Immature natural killer cell (primary cell): Measurements from ENCODE around the gene NTNG2. TPM values are rescaled to one million over a fixed set of nuclear protein-coding genes. Genes with fewer than 3 reads are reported as not detected.

Source experiments
- DNase-seq, 3 donors: peaks; one replicate each; pipeline ENCODE4 v3.0.0; 2022; ENCODE audit warnings: mixed read lengths in 1 of 3
- H3K27ac Mint-ChIP-seq, 6 donors: one replicate each; pipeline ENCODE4 v1.8.0; 2020; ENCODE audit warnings: mixed read lengths in 6 of 6, mild to moderate bottlenecking in 5 of 6, inconsistent platforms in 4 of 6, moderate library complexity in 3 of 6
- H3K27me3 Mint-ChIP-seq, 3 donors: one replicate each; pipeline ENCODE4 v1.8.0; 2020 to 2021; ENCODE audit warnings: low read depth in 3 of 3, mild to moderate bottlenecking in 3 of 3, mixed read lengths in 3 of 3, moderate library complexity in 3 of 3, inconsistent platforms in 1 of 3
- H3K36me3 Mint-ChIP-seq, 3 donors: one replicate each; pipeline ENCODE4 v1.8.0; 2020; ENCODE audit warnings: mixed read lengths in 3 of 3, inconsistent platforms in 2 of 3, mild to moderate bottlenecking in 2 of 3
- H3K4me1 Mint-ChIP-seq, 2 donors: one replicate each; pipeline ENCODE4 v1.8.0; 2020; ENCODE audit warnings: inconsistent platforms in 2 of 2, mild to moderate bottlenecking in 2 of 2, mixed read lengths in 2 of 2, moderate library complexity in 1 of 2
- H3K4me3 Mint-ChIP-seq, 5 donors: one replicate each; pipeline ENCODE4 v1.8.0; 2020; ENCODE audit warnings: mild to moderate bottlenecking in 5 of 5, mixed read lengths in 5 of 5, inconsistent platforms in 3 of 5, moderate library complexity in 3 of 5
- H3K9me3 Mint-ChIP-seq, 6 donors: one replicate each; pipeline ENCODE4 v1.8.0; 2020; ENCODE audit warnings: mild to moderate bottlenecking in 6 of 6, mixed read lengths in 6 of 6, inconsistent platforms in 4 of 6, moderate library complexity in 3 of 6
- polyA plus RNA-seq, 3 donors: library from polyadenylated mRNA; unstranded; fragments of 300-500 nt; fragmentation: Illumina TruSeq; gene quantifications; one replicate each; pipeline ENCODE4 v1.2.3, GENCODE V29; 2021

NTNG2 gene
- polyA plus RNA-seq, 3 donors from 2014 or later, result 0.27 to 0.94 (median 0.62) TPM

GRCh38 chr9:132136151-132136780 lies 25.6 kb upstream of the NTNG2 start:
- Mint-ChIP-seq H3K9me3 (no peaks in the 10 kb centered on the region), H3K4me3 (no peak overlapping the region), H3K36me3 (no peaks in the 10 kb centered on the region), H3K4me1 (peaks cover 1 to 2% of the 10 kb centered on the region in 2 donors), H3K27me3 (peaks cover 4 to 14% (median 9%) of the 10 kb centered on the region in 3 donors), H3K27ac (no peak overlapping the region)
- DNase-seq, result no peak

- H3K4me1 Mint-ChIP-seq, result peaks cover 3 to 12% of the 10 kb centered on the region in 2 donors
- peak overlapping the region; percentile 19 to 62 (median 59) for H3K4me3 Mint-ChIP-seq
- H3K9me3 Mint-ChIP-seq, result no peaks in the 10 kb centered on the region
- no peak overlapping the region for H3K27ac Mint-ChIP-seq
- no peak for DNase-seq
- H3K36me3 Mint-ChIP-seq, result no peaks in the 10 kb centered on the region
- peaks cover 4 to 27% (median 4%) of the 10 kb centered on the region in 3 donors for H3K27me3 Mint-ChIP-seq
Observed at GRCh38 chr9:132141344-132141947, 20.4 kb upstream of the NTNG2 start.

- H3K9me3 Mint-ChIP-seq, result no peaks in the 10 kb centered on the region
- H3K36me3 Mint-ChIP-seq, result no peaks in the 10 kb centered on the region
- H3K27me3 Mint-ChIP-seq, result peaks cover 4 to 28% (median 4%) of the 10 kb centered on the region in 3 donors
- DNase-seq, result no peak
- H3K4me3 Mint-ChIP-seq, result peak overlapping the region in 1 of 5 donors; percentile 36
- peaks cover 7 to 13% of the 10 kb centered on the region in 2 donors for H3K4me1 Mint-ChIP-seq
- no peak overlapping the region for H3K27ac Mint-ChIP-seq
Observed at GRCh38 chr9:132141948-132142594, 19.8 kb upstream of the NTNG2 start.

- no peaks in the 10 kb centered on the region for H3K9me3 Mint-ChIP-seq
- H3K4me1 Mint-ChIP-seq, result peaks cover 16 to 22% of the 10 kb centered on the region in 2 donors
- H3K27ac Mint-ChIP-seq, result peak overlapping the region in 1 of 6 donors; percentile 42
- H3K27me3 Mint-ChIP-seq, result peaks cover 4 to 25% (median 4%) of the 10 kb centered on the region in 3 donors
- H3K4me3 Mint-ChIP-seq, result no peak overlapping the region
- DNase-seq, result no peak
- no peaks in the 10 kb centered on the region for H3K36me3 Mint-ChIP-seq
Observed at GRCh38 chr9:132142924-132143323, 18.9 kb upstream of the NTNG2 start.

- DNase-seq, result no peak
- peaks cover 20 to 26% of the 10 kb centered on the region in 2 donors for H3K4me1 Mint-ChIP-seq
- H3K4me3 Mint-ChIP-seq, result no peak overlapping the region
- no peaks in the 10 kb centered on the region for H3K36me3 Mint-ChIP-seq
- no peak overlapping the region for H3K27ac Mint-ChIP-seq
- peaks cover 4 to 22% (median 8%) of the 10 kb centered on the region in 3 donors for H3K27me3 Mint-ChIP-seq
- H3K9me3 Mint-ChIP-seq, result no peaks in the 10 kb centered on the region
Observed at GRCh38 chr9:132143359-132143758, 18.5 kb upstream of the NTNG2 start.

GRCh38 chr9:132144708-132145365 lies 17.0 kb upstream of the NTNG2 start:
- Mint-ChIP-seq H3K27ac (no peak overlapping the region), H3K36me3 (no peaks in the 10 kb centered on the region)

GRCh38 chr9:132146039-132146438 lies 15.8 kb upstream of the NTNG2 start:
- Mint-ChIP-seq H3K4me3 (no peak overlapping the region), H3K27ac (no peak overlapping the region), H3K9me3 (no peaks in the 10 kb centered on the region), H3K36me3 (no peaks in the 10 kb centered on the region), H3K27me3 (peaks cover 2 to 18% (median 9%) of the 10 kb centered on the region in 3 donors), H3K4me1 (peaks cover 21 to 32% of the 10 kb centered on the region in 2 donors)
- no peak for DNase-seq

More at GRCh38 chr9:132144708-132145365, 17.0 kb upstream of the NTNG2 start:
- no peak overlapping the region for H3K4me3 Mint-ChIP-seq
- no peak for DNase-seq
- H3K27me3 Mint-ChIP-seq, result peaks cover 2 to 24% (median 9%) of the 10 kb centered on the region in 3 donors
- H3K4me1 Mint-ChIP-seq, result peaks cover 21 to 32% of the 10 kb centered on the region in 2 donors
- no peaks in the 10 kb centered on the region for H3K9me3 Mint-ChIP-seq

- Mint-ChIP-seq H3K27ac (no peak overlapping the region), H3K9me3 (no peaks in the 10 kb centered on the region), H3K27me3 (peaks cover 2 to 15% (median 9%) of the 10 kb centered on the region in 3 donors), H3K36me3 (no peaks in the 10 kb centered on the region), H3K4me3 (no peak overlapping the region), H3K4me1 (peaks cover 18 to 28% of the 10 kb centered on the region in 2 donors)
- DNase-seq, result no peak
Observed at GRCh38 chr9:132146575-132146974, 15.3 kb upstream of the NTNG2 start.

GRCh38 chr9:132147331-132147730 lies 14.5 kb upstream of the NTNG2 start:
- peak in 2 of 3 donors; percentile 29 to 52 for DNase-seq
- Mint-ChIP-seq H3K4me1 (peaks cover 18 to 21% of the 10 kb centered on the region in 2 donors), H3K36me3 (no peaks in the 10 kb centered on the region), H3K4me3 (peak overlapping the region in 4 of 5 donors; percentile 23 to 59 (median 46)), H3K27me3 (peaks cover 2 to 13% (median 11%) of the 10 kb centered on the region in 3 donors), H3K9me3 (no peaks in the 10 kb centered on the region), H3K27ac (peak overlapping the region in 2 of 6 donors; percentile 29 to 70)

- DNase-seq, result no peak
- Mint-ChIP-seq H3K27ac (no peak overlapping the region), H3K4me1 (peaks cover 18 to 21% of the 10 kb centered on the region in 2 donors), H3K36me3 (no peaks in the 10 kb centered on the region), H3K9me3 (no peaks in the 10 kb centered on the region), H3K27me3 (peaks cover 2 to 9% (median 9%) of the 10 kb centered on the region in 3 donors), H3K4me3 (peak overlapping the region in 2 of 5 donors; percentile 49 to 59)
Observed at GRCh38 chr9:132147839-132148238, 14.0 kb upstream of the NTNG2 start.

- Mint-ChIP-seq H3K4me3 (no peak overlapping the region), H3K27me3 (peaks cover 0 to 16% (median 5%) of the 10 kb centered on the region in 3 donors), H3K9me3 (no peaks in the 10 kb centered on the region), H3K27ac (no peak overlapping the region), H3K36me3 (no peaks in the 10 kb centered on the region), H3K4me1 (peaks cover 18 to 21% of the 10 kb centered on the region in 2 donors)
- no peak for DNase-seq
Observed at GRCh38 chr9:132150256-132150655, 11.6 kb upstream of the NTNG2 start.

GRCh38 chr9:132151118-132151517 lies 10.7 kb upstream of the NTNG2 start:
- DNase-seq, result no peak
- H3K4me1 Mint-ChIP-seq, result peaks cover 18 to 21% of the 10 kb centered on the region in 2 donors
- no peak overlapping the region for H3K4me3 Mint-ChIP-seq
- no peaks in the 10 kb centered on the region for H3K9me3 Mint-ChIP-seq
- H3K36me3 Mint-ChIP-seq, result no peaks in the 10 kb centered on the region
- no peak overlapping the region for H3K27ac Mint-ChIP-seq
- H3K27me3 Mint-ChIP-seq, result peaks cover 0 to 16% (median 3%) of the 10 kb centered on the region in 3 donors

GRCh38 chr9:132152231-132152630 lies 9.6 kb upstream of the NTNG2 start:
- no peak for DNase-seq
- H3K27me3 Mint-ChIP-seq, result peaks cover 0 to 16% (median 2%) of the 10 kb centered on the region in 3 donors
- H3K36me3 Mint-ChIP-seq, result no peaks in the 10 kb centered on the region
- peaks cover 12 to 17% of the 10 kb centered on the region in 2 donors for H3K4me1 Mint-ChIP-seq
- H3K27ac Mint-ChIP-seq, result no peak overlapping the region
- no peaks in the 10 kb centered on the region for H3K9me3 Mint-ChIP-seq
- no peak overlapping the region for H3K4me3 Mint-ChIP-seq
